Measurements from ENCODE around the gene GPR137B.
A peak's percentile ranks its signal among the peaks of the same experiment; 100 is the strongest.

Gene GPR137B

DNA sequence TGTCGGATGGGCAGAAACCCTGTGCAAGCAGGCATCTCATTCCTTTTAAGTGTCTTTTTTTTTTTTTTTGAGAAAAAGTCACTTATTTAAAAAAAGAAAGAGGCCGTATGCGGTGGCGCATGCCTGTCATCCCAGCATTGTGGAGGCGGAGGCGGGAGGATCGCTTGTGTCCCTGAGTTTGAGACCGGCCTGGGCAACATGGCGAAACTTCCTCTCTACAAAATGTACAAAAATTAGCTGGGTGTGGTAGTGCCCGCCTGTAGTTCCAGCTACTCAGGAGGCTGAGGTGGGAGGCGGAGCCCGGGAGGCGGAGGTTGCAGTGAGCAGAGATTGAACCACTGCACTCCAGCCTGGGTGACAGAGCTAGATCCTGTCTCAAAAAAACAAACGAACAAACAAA, 1.7 kb downstream of the GPR137B start:
- H3K27me3 Mint-ChIP-seq = peaks cover 24% of the 10 kb centered on the region
- peak overlapping the region; percentile 97 for H3K4me3 Mint-ChIP-seq
- H3K4me1 Mint-ChIP-seq (ENCODE audit: low read depth) = peaks cover 63% of the 10 kb centered on the region
- no peaks in the 10 kb centered on the region for H3K9me3 Mint-ChIP-seq
- intact Hi-C loops (cut with micrococcal nuclease) = loop anchor here (5.0 kb wide), 1 partner anchor 63 kb away; no protein-coding TSS in a partner anchor
- H3K36me3 Mint-ChIP-seq (ENCODE audit: low read depth) = peaks cover 71% of the 10 kb centered on the region
- peak overlapping the region; percentile 93 for H3K27ac Mint-ChIP-seq

DNA sequence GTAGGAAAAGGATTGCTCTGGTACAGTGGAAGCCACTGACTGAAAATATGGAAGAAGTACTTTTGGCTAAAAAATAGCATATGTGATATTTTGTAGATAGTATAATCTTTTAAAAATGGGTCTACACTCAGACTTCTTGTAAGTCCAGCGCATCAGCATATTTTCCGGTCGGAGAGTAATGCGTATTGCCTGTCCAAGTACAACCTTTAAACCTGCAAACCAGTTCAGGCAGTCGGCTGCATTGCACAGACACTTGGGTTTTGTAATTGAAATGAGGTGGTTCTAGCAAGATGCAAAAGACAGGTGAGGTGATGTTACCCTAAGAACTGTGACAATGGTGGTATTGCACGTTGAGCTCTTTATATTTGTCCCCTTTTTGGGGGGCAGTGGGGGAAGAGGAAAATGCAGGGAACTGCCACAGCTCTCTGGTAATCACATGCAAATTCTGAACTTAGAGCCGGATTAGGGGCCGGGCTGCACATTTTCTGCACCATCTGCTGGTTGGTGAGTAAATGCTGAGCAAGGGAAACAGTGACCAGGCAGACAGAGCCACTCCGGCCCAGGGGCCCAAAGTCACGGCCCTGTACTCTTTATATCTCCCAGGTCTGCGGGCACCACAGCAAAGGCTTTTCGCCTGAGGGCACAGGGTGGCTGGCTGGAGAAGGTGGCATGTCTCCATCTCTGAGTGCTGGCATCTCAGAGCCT, 2.3 kb downstream of the GPR137B start:
- Mint-ChIP-seq H3K27ac (peak overlapping the region; percentile 93), H3K36me3 (ENCODE audit: low read depth) (peaks cover 76% of the 10 kb centered on the region), H3K4me1 (ENCODE audit: low read depth) (peaks cover 68% of the 10 kb centered on the region), H3K4me3 (peak overlapping the region; percentile 97), H3K9me3 (no peaks in the 10 kb centered on the region), H3K27me3 (peaks cover 20% of the 10 kb centered on the region)
- intact Hi-C loops (cut with micrococcal nuclease) = loop anchor here (5.0 kb wide), 1 partner anchor 63 kb away; no protein-coding TSS in a partner anchor

DNA sequence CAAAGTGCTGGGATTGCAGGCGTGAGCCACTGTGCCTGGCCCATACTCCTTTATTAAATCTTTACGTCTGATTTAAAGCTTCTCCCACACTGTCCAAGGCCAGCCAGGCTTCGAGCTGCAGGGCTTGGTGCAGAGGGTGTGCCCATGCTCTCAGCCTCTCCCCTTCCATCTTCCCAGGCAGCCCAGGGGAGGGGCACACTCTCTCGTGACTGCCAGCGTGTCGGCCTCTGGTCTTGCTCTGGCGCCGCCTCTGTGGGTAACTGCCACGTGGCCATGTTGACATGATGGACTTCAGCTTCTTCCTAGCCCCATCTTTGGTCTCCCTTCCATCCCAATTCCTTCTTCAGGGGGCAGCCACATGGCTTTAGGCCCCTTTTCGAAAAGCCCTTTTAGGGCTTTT, 4.7 kb downstream of the GPR137B start:
- peaks cover 73% of the 10 kb centered on the region for H3K4me1 Mint-ChIP-seq (ENCODE audit: low read depth)
- H3K9me3 Mint-ChIP-seq = no peaks in the 10 kb centered on the region
- intact Hi-C loops (cut with micrococcal nuclease) = no loop called here

DNA sequence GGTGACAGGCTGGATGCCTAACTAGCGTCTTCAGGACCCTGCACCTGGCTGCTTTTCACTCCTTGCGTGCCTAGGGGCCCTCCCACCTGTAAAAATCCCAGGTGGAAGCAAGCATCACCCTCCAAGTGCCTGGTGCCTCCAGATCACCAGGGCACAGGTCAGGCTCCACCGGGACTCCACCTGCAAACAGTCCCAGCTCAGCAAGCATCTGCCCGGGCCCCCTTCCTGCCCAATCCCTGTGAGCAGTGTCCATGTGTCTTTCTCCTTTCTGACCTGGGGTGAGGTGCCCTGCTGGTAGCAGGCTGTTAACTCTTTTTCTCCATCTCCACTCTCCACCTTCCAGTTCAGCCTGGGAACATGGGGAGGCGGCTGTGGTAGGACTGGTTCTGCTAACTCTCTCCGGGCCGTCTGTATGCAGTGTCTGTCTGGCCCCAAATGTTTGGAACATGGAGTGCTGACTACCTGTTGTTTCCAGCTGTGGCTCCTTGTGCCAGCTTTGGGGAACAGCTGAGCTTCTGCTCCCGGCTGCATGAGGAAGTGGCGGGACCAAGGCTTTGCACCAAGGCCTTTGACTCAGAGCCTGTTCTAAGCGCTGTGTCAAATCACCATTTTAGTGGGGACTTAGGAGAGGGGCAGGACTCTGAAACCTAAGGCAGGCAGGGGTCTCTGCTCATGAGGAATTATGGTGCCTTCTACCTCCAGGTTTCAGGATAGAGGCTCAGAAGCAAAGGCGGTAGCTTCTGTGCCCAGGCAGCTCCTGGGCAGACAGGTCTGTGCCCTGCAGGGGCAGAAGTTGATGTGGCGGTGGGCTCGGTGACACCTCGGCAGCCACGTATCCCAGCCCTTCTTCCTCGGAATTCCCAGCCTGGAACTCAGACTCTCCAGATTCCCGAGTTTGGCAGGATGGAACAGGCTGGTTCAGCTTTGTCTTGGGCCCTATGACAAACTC, 5.5 kb downstream of the GPR137B start:
- intact Hi-C loops (cut with micrococcal nuclease) = no loop called here
- Mint-ChIP-seq H3K9me3 (no peaks in the 10 kb centered on the region), H3K4me1 (ENCODE audit: low read depth) (peaks cover 73% of the 10 kb centered on the region), H3K4me3 (peak overlapping the region; percentile 30), H3K36me3 (ENCODE audit: low read depth) (peaks cover 78% of the 10 kb centered on the region), H3K27ac (peak overlapping the region; percentile 84), H3K27me3 (no peaks in the 10 kb centered on the region)

More for the DNA sequence above, 4.7 kb downstream of the GPR137B start:
- Mint-ChIP-seq H3K27ac (peak overlapping the region; percentile 84), H3K36me3 (ENCODE audit: low read depth) (peaks cover 84% of the 10 kb centered on the region), H3K4me3 (no peak overlapping the region), H3K27me3 (no peaks in the 10 kb centered on the region)

DNA sequence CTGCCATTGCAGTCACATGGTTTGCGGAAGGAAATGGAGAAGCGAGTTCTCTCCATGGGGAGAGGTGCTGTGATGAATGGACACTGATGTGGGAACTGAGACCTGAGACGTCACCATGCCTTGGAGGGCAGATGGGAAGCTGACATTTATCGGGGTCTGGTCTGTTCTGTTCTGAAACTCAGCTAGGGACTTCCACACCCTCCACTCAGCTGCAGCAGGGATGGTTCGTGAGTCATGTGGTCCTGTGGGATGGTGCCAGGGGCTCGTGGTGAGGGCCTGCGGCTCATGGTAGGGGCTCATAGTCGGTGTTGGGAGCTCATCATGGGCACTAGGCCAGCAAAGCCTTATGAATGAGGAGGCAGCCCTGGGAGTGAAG, 6.1 kb downstream of the GPR137B start:
- intact Hi-C loops (cut with micrococcal nuclease) = no loop called here
- peaks cover 73% of the 10 kb centered on the region for H3K4me1 Mint-ChIP-seq (ENCODE audit: low read depth)
- no peaks in the 10 kb centered on the region for H3K9me3 Mint-ChIP-seq
- H3K27me3 Mint-ChIP-seq = no peaks in the 10 kb centered on the region
- peaks cover 72% of the 10 kb centered on the region for H3K36me3 Mint-ChIP-seq (ENCODE audit: low read depth)
- H3K4me3 Mint-ChIP-seq = peak overlapping the region; percentile 7
- H3K27ac Mint-ChIP-seq = peak overlapping the region; percentile 84

DNA sequence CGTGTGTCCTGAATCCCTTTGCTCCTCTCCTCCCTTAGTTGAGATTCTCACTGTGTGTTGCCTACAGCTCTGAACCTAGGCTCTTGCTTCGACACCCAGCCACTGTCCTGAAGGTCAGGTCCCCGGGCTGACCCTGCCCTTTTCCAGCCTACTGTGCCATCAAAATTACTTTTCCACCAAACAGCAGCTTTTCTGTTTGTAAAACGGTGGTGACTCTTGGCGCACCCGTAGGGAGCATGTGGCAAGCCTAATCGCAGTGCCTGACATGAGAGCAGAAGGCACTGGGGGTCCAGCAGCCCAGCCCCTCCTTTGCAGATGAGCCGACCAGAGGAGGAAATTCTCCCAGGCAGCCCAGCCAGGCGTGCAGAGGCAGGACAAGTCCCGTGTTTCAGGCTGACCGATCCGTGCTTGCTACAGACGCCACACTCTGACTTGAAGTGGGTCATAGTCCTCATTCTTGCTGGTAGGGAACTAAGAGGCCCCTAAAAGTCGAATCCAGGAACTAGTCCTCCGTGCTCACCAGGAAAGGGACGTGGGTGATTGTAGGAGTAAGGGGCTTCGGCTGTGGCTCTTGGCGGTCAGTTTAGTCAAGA, 6.8 kb downstream of the GPR137B start:
- peak overlapping the region; percentile 84 for H3K27ac Mint-ChIP-seq
- H3K4me3 Mint-ChIP-seq = no peak overlapping the region
- H3K36me3 Mint-ChIP-seq (ENCODE audit: low read depth) = peaks cover 74% of the 10 kb centered on the region
- peaks cover 75% of the 10 kb centered on the region for H3K4me1 Mint-ChIP-seq (ENCODE audit: low read depth)
- no peaks in the 10 kb centered on the region for H3K9me3 Mint-ChIP-seq
- intact Hi-C loops (cut with micrococcal nuclease) = no loop called here
- H3K27me3 Mint-ChIP-seq = no peaks in the 10 kb centered on the region

DNA sequence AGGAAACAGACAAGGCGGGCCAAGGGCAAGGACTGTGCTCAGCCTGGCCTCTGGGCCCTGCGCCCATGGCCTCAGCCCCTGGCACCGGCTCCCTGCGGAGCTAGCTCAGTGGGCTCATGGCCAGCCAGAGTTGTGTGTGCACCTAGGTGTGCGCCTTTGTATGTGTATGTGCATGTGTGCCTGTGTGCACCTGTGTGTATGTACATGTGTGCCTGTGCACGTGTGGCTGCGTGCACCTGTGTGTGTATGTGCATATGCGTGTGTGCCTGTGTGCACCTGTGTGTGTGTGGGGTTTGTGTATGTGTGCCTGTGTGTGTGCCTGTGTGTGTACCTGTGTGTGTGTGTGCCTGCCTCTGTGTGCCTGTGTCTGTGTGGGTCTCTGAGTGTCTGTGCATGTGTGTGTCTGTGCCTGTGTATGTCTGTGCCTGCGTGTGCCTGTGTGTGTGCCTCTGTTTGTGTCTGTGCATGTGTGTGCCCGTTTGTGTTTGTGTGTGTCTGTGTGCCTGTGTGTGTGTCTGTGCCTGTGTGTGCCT, 7.4 kb downstream of the GPR137B start:
- Mint-ChIP-seq H3K4me1 (ENCODE audit: low read depth) (peaks cover 72% of the 10 kb centered on the region), H3K4me3 (no peak overlapping the region), H3K27ac (peak overlapping the region; percentile 84), H3K27me3 (no peaks in the 10 kb centered on the region), H3K9me3 (no peaks in the 10 kb centered on the region), H3K36me3 (ENCODE audit: low read depth) (peaks cover 71% of the 10 kb centered on the region)
- intact Hi-C loops (cut with micrococcal nuclease) = no loop called here

DNA sequence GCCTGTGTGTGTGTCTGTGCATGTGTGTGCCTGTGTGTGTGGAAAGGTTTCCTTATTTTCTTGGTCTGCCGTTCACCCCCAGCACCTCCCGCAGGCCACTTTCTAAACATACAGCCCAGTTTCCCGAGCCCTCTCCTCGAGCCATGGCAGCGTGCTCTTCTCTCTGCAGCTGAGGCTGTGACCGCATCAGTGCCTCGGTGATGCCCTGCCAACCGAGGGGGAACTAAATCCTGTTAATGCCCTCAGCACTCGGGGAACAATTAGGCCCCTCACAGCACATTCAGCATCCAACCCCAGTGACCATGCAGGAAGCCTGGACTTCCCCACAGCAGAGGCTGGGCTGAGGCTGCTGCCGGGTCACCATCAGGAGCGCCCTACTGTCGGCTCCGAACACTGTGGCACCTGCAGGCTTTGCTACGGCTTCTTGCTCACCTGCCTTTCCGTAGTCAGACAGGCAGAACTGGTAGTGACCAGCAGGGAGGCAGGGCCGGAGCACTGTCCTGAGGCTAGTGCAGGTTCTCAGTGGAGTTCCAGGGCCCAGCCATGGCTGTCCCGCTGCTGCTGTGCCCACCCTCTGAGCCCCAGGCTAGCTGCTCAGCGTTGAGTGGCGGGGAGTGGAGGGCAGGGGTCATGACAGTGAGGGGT, 8.1 kb downstream of the GPR137B start:
- H3K4me3 Mint-ChIP-seq = no peak overlapping the region
- H3K27me3 Mint-ChIP-seq = no peaks in the 10 kb centered on the region
- intact Hi-C loops (cut with micrococcal nuclease) = no loop called here
- peaks cover 72% of the 10 kb centered on the region for H3K4me1 Mint-ChIP-seq (ENCODE audit: low read depth)
- H3K9me3 Mint-ChIP-seq = no peaks in the 10 kb centered on the region
- H3K27ac Mint-ChIP-seq = peak overlapping the region; percentile 7
- H3K36me3 Mint-ChIP-seq (ENCODE audit: low read depth) = peaks cover 67% of the 10 kb centered on the region

DNA sequence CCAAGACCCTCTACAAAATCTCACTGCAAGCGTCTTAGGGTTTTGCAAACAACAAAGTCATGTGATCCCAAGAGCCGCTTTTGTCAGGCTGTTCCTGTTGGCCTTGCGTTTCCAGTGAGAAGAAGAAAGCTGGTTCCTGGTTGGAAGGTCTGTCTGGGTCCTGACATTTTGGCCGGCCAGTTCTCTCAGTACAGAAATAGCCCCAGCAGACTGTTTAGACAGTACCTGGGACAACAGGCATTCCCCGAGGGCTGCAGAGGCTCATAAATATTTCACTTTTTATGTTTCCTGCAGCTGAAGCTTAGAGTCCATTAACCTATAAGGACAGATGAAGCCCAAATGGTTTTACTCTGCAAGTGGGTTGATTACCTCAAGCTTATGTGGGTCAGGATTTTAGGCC, 8.6 kb downstream of the GPR137B start:
- H3K36me3 Mint-ChIP-seq (ENCODE audit: low read depth) = peaks cover 67% of the 10 kb centered on the region
- no peaks in the 10 kb centered on the region for H3K9me3 Mint-ChIP-seq
- H3K4me1 Mint-ChIP-seq (ENCODE audit: low read depth) = peaks cover 74% of the 10 kb centered on the region
- H3K4me3 Mint-ChIP-seq = no peak overlapping the region
- intact Hi-C loops (cut with micrococcal nuclease) = no loop called here
- H3K27ac Mint-ChIP-seq = no peak overlapping the region
- no peaks in the 10 kb centered on the region for H3K27me3 Mint-ChIP-seq

DNA sequence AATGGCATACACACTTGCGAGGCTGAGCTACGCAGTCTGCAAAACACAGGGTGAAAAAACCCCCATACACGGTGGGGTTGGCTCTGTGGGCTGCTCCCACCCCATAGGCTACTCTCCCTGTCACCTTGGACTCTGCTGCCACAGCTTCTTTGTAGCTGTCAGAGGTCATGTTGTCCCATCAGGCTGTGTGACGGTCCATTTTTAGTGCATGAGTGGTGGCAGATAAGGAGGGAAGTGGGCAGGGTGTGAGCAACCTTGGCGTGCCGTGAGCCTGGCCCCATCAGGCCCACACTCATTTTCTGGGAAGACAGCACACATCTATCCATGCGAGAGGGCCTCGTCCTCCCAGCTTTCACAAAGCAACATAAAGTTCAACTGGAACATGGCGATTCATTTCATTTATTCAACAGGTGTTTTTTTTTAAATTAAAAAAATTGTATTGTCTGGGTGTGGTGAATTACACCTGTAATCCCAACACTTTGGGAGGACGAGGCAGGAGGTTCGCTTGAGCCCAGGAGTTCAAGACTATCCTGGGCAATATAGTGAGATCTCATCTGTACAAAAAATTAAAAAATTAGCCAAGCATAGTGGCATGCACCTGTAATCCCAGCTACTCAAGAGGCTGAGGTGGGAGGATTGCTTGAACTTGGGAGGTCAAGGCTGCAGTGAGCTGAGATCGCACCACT, 9.5 kb downstream of the GPR137B start:
- no peaks in the 10 kb centered on the region for H3K9me3 Mint-ChIP-seq
- peaks cover 58% of the 10 kb centered on the region for H3K36me3 Mint-ChIP-seq (ENCODE audit: low read depth)
- intact Hi-C loops (cut with micrococcal nuclease) = no loop called here
- no peak overlapping the region for H3K27ac Mint-ChIP-seq
- H3K4me1 Mint-ChIP-seq (ENCODE audit: low read depth) = peaks cover 74% of the 10 kb centered on the region
- no peaks in the 10 kb centered on the region for H3K27me3 Mint-ChIP-seq
- H3K4me3 Mint-ChIP-seq = no peak overlapping the region

DNA sequence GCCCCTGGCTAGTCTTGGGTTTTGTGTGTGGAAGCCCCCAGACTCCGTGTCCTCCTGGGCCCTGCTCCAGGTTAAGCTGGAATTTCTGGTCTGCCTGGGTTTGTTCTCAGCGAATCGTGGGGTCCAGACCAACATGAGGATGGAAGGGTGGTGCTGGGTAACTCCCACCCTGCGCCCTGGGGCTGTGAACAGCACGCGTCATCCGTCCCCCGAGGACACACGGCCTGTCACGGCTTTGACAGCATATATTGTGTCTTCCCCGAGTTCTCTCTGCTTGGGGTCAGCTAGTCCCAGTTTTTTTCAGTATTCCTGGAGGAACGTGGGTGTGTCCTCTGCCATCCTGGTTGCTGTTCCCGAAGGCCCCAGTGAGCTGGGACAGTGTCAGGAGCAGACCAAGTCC, 11.8 kb downstream of the GPR137B start:
- Mint-ChIP-seq H3K4me1 (ENCODE audit: low read depth) (peaks cover 68% of the 10 kb centered on the region), H3K27ac (no peak overlapping the region), H3K27me3 (no peaks in the 10 kb centered on the region), H3K4me3 (no peak overlapping the region), H3K36me3 (ENCODE audit: low read depth) (peaks cover 43% of the 10 kb centered on the region), H3K9me3 (no peaks in the 10 kb centered on the region)
- intact Hi-C loops (cut with micrococcal nuclease) = no loop called here

DNA sequence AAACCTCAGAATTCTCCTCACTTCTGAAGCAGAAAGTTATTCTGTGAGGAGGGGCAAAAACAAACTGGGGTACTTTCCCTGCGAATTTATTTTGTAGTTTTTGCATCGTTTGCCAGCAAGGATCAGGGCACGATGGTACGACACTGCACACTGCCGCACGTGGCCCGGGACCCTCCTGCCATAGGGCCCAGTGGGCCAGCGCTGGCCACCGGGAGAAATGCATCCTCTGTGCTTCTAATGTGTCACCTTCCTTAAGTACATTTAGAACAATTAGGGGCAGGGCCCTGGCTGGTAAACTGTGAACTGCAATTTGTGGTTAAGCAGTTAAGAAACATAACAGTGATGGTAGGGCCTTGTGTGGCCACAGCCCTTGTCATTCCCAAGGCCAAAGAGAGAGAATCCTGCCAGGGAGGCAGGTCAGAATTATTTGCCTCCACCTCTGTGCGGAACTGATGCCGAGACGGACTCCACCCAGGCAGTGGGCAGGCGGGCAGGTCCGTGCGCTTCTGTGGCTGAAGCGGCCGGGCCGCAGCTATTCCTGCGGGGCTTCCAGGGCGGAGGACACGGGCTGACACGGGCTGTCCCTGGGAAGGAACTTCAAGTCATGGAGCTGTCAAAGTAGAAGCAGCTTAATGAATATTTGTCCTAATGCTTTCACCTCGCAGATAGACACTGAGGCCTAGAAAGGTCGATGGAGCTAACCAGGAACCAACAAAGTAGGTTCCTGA, 12.5 kb downstream of the GPR137B start:
- Mint-ChIP-seq H3K27me3 (no peaks in the 10 kb centered on the region), H3K9me3 (no peaks in the 10 kb centered on the region), H3K27ac (peak overlapping the region; percentile 72), H3K4me3 (no peak overlapping the region), H3K4me1 (ENCODE audit: low read depth) (peaks cover 68% of the 10 kb centered on the region), H3K36me3 (ENCODE audit: low read depth) (peaks cover 37% of the 10 kb centered on the region)
- intact Hi-C loops (cut with micrococcal nuclease) = no loop called here
